ENCODE data around the gene SDK2.
"Not testable (repeated sequence)": the region's sequence is repeated elsewhere in the genome, so short reads cannot be mapped to it uniquely, and the experiment has no call there.

The SDK2 gene

DNA sequence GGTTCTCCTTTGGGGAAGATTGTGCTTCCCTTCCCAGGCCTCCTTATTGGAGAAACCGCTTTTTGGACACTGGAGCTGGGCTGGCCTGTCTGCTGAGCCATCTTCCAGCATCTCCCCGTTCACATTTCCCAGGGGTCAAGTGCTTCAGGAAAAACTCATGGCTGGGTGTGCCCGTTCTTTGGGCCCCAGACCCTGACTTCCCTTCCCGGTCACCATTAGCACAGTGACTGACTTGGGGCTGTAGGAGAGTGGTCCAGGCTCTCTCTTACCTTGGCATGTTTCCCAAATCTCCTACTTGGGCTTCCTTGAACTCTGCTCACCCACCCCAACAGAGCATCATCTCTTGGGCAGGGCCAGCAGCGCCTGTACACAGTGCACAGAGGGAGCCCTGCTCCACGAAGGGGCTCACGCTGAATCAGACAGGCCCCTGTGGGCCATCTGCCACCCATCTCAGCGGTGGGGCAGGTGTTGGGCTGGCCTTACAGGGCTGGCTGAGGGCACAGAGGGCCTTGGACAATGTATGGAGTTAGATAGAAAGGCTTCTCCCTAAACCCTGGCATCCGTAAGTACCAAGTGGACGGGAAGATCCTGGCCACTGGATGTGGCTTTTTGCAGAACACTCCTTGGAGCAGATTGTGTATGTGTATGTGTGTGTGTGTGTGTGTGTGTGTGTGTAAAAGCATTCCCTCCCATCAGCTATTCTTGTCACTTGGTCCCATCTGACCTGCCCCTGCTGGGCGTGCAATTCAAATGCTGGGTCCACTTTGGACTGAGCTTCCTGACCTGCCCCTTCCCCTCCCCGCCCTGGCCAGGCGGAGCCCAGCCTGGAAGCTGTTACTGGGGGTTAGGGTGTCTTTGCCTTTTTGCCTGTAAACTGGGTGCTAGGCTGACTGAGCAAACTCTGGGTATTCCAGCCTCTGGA, 307.6 kb downstream of the SDK2 start:
- POLR2A ChIA-PET = no interaction called here

GRCh38 chr17:73335591-73336407, 308.4 kb downstream of the SDK2 start:
- no peak for DNase-seq (ENCODE audit: extremely low spot score)
- POLR2A ChIA-PET = no interaction called here
- no peak for TF ChIP-seq FOXM1 (IDR thresholded peaks at IDR 0.05; ENCODE audit: borderline replicate concordance)
- no peak for TF ChIP-seq ELF4 (IDR thresholded peaks at IDR 0.05)
- no peak for TF ChIP-seq CTBP1 (IDR thresholded peaks at IDR 0.05; ENCODE audit: borderline replicate concordance)
- no peak for TF ChIP-seq PKNOX1 (IDR thresholded peaks at IDR 0.05)
- no peak for TF ChIP-seq SUZ12 (IDR thresholded peaks at IDR 0.05)
- TF ChIP-seq SP1 (IDR thresholded peaks at IDR 0.05) = no peak
- no peak for TF ChIP-seq NFRKB (IDR thresholded peaks at IDR 0.05)
- TF ChIP-seq FOXA1 (IDR thresholded peaks at IDR 0.05) = no peak
- no peak for TF ChIP-seq BHLHE40 (IDR thresholded peaks at IDR 0.05; ENCODE audit: borderline replicate concordance)
- no peak for TF ChIP-seq LEF1 (IDR thresholded peaks at IDR 0.05; ENCODE audit: borderline replicate concordance)
- no peak for TF ChIP-seq HDGF (IDR thresholded peaks at IDR 0.05; ENCODE audit: borderline replicate concordance)
- CTCF ChIA-PET = no interaction called here

More for the DNA sequence above, 307.6 kb downstream of the SDK2 start:
- no peak for DNase-seq (ENCODE audit: extremely low spot score)
- CTCF ChIA-PET = no interaction called here
- no peak for TF ChIP-seq L3MBTL2 (conservative IDR thresholded peaks at IDR 0.05)
- TF ChIP-seq NFRKB (IDR thresholded peaks at IDR 0.05) = no peak
- TF ChIP-seq SP1 (IDR thresholded peaks at IDR 0.05) = no peak
- TF ChIP-seq PKNOX1 (IDR thresholded peaks at IDR 0.05) = no peak
- no peak for TF ChIP-seq BHLHE40 (IDR thresholded peaks at IDR 0.05; ENCODE audit: borderline replicate concordance)
- no peak for TF ChIP-seq FOXA1 (IDR thresholded peaks at IDR 0.05)
- no peak for TF ChIP-seq FOXK2 (IDR thresholded peaks at IDR 0.05)
- no peak for TF ChIP-seq TARDBP (IDR thresholded peaks at IDR 0.05)
- no peak for TF ChIP-seq HDGF (IDR thresholded peaks at IDR 0.05; ENCODE audit: borderline replicate concordance)
- TF ChIP-seq SUZ12 (IDR thresholded peaks at IDR 0.05) = no peak
- TF ChIP-seq ELF4 (IDR thresholded peaks at IDR 0.05) = no peak
- no peak for TF ChIP-seq LEF1 (IDR thresholded peaks at IDR 0.05; ENCODE audit: borderline replicate concordance)
- TF ChIP-seq CTBP1 (IDR thresholded peaks at IDR 0.05; ENCODE audit: borderline replicate concordance) = no peak

DNA sequence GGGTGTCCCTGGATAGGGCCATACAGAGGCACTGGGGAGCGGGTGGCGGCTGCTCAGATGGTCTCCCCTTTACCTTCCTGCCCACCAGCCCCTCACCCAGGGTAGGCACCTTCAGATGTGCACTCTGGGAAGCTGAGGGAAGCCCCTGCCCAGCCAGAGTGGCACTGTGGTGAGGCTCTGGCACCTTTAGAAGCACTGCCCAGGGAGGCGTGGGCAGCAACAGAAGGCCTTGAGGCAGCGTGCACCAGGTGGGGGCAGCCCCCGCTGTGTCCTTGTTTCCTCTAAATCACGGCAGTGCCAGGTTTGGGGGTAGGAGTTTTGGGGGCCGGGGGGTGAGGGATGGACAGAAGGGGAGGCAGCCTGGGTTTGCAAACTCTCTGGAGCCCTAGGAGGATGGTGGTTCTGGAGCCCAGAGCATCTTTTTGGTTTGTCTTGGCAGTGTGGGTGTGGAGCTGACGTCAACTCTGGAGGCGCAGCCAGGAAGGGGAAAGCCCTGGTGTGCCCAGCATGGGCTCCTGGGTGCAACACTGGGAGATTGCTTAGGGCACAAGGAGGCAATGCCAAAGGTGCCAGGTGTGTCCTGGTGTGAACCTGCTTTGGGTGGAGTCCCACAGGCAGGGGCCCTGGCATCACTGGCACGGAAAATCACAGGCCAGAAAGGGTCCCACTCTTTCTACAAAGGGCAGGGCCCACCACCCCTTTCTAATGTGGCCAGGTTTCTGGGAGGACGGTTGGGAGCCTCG, 309.3 kb downstream of the SDK2 start:
- ChIA-PET POLR2A (no interaction called here), CTCF (no interaction called here)
- no peak for TF ChIP-seq BHLHE40 (IDR thresholded peaks at IDR 0.05; ENCODE audit: borderline replicate concordance)
- no peak for TF ChIP-seq CTBP1 (IDR thresholded peaks at IDR 0.05; ENCODE audit: borderline replicate concordance)
- no peak for TF ChIP-seq SP1 (IDR thresholded peaks at IDR 0.05)
- no peak for TF ChIP-seq ARNT (IDR thresholded peaks at IDR 0.05)
- TF ChIP-seq ELF4 (IDR thresholded peaks at IDR 0.05) = no peak
- TF ChIP-seq FOXA1 (IDR thresholded peaks at IDR 0.05) = no peak
- no peak for TF ChIP-seq L3MBTL2 (conservative IDR thresholded peaks at IDR 0.05)
- TF ChIP-seq TARDBP (IDR thresholded peaks at IDR 0.05) = no peak
- no peak for TF ChIP-seq PKNOX1 (IDR thresholded peaks at IDR 0.05)
- DNase-seq (ENCODE audit: extremely low spot score) = no peak

DNA sequence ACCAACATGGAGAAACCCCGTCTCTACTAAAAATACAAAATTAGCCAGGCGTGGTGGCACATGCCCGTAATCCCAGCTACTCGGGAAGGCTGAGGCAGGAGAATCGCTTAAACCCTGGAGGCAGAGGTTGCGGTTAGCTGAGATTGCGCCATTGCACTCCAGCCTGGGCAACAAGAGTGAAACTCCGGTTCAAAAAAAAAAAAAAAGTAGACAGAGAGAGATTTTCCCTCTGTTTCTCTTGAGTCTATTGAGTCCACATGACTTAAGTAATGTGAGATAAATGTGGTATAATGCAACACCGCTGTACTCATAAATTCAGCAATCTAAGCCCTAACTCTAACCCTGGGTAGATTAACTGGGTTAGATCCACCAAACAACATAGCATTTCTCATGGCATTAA, 310.8 kb downstream of the SDK2 start:
- POLR2A ChIA-PET; DNase-seq (ENCODE audit: extremely low spot score); CTCF ChIA-PET: not testable (repeated sequence)
- TF ChIP-seq ZNF384 (IDR thresholded peaks at IDR 0.05) = 0 out of 2 replicates have a peak, but pooled peaks have one; percentile 13

DNA sequence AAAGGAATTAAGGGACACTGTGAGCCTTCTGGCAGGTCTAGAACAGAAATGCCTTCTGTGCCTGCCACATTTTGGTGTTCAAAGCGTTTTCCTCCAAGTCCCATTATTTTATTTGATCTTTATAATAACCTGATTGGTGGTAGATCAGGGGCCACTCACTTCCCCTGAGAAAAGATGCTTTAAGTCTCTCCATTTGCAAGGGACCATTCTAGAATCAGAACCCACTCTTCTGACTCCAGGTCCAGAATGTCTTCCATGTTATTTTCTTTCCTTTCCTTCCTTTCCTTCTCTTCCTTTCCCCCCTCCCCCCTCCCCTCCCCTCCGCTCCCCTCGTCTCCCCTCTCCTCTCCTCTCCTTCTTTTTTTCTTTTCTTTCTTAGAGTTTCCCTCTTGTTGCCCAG, 313.2 kb downstream of the SDK2 start:
- TF ChIP-seq ARNT (IDR thresholded peaks at IDR 0.05) (no peak), FOXK2 (IDR thresholded peaks at IDR 0.05) (no peak), BHLHE40 (IDR thresholded peaks at IDR 0.05; ENCODE audit: borderline replicate concordance) (no peak), FOXM1 (IDR thresholded peaks at IDR 0.05; ENCODE audit: borderline replicate concordance) (no peak), SUZ12 (IDR thresholded peaks at IDR 0.05) (no peak), LEF1 (IDR thresholded peaks at IDR 0.05; ENCODE audit: borderline replicate concordance) (no peak), HDGF (IDR thresholded peaks at IDR 0.05; ENCODE audit: borderline replicate concordance) (no peak), FOXA1 (IDR thresholded peaks at IDR 0.05) (no peak), ZNF384 (IDR thresholded peaks at IDR 0.05) (no peak), NFRKB (IDR thresholded peaks at IDR 0.05) (no peak), ELF4 (IDR thresholded peaks at IDR 0.05) (no peak), L3MBTL2 (conservative IDR thresholded peaks at IDR 0.05) (no peak), CTBP1 (IDR thresholded peaks at IDR 0.05; ENCODE audit: borderline replicate concordance) (no peak)
- CTCF ChIA-PET = no interaction called here
- no peak for DNase-seq (ENCODE audit: extremely low spot score)
- POLR2A ChIA-PET = no interaction called here
